Esophagus muscularis mucosa (tissue), 4 donors: ENCODE results near the gene FZD7. TPM values are rescaled to one million over a fixed set of nuclear protein-coding genes. Genes with fewer than 3 reads are reported as not detected.

ENCODE experiments used
- DNase-seq: peaks from one replicate; pipeline ENCODE4 v3.0.0-alpha.2; 2017; ENCODE audit errors: extremely low spot score
- H3K27ac ChIP-seq, 4 donors: fragments of 200-600 bp; sonication (generic); replicated peaks in 1 of 4; 1 replicate in 3 of 4; 2 replicates in 1 of 4; pipeline ENCODE4 v1.5.1; 2016 to 2019; ENCODE audit warnings: mild to moderate bottlenecking in 1 of 4
- H3K27me3 ChIP-seq, 4 donors: fragments of 200-600 bp; sonication (generic); one replicate each; pipeline versions ENCODE4 v1.5.1 to v1.6.0; 2016 to 2019
- H3K36me3 ChIP-seq, 4 donors: fragments of 200-600 bp; sonication (generic); one replicate each; pipeline ENCODE4 v1.5.1; 2016 to 2019
- H3K4me1 ChIP-seq, 4 donors: fragments of 200-600 bp; sonication (generic); one replicate each; pipeline ENCODE4 v1.5.1; 2016 to 2019
- H3K4me3 ChIP-seq, 4 donors: fragments of 200-600 bp; sonication (generic); 1 replicate in 2 of 4; 2 replicates in 2 of 4; pipeline ENCODE4 v1.5.1; 2016 to 2019; ENCODE audit warnings: mild to moderate bottlenecking in 4 of 4, moderate library complexity in 1 of 4
- H3K9me3 ChIP-seq, 4 donors: fragments of 200-600 bp; sonication (generic); 1 replicate in 3 of 4; 2 replicates in 1 of 4; pipeline ENCODE4 v1.5.1; 2016 to 2019
- CTCF ChIP-seq, 3 experiments: fragments of 200-600 bp in 2 of 3; fragments of 450-650 bp in 1 of 3; sonication (generic) in 2 of 3; IDR thresholded peaks; one replicate each; pipeline ENCODE4 v1.5.1; 2017 to 2019; ENCODE audit warnings: antibody characterized with exemption in 3 of 3, mild to moderate bottlenecking in 2 of 3, moderate library complexity in 1 of 3
- EP300 ChIP-seq: sonication (generic); formaldehyde crosslinking; IDR thresholded peaks from one replicate; pipeline ENCODE4 v1.6.1; 2017; ENCODE audit warnings: antibody characterized with exemption
- POLR2A ChIP-seq: fragments of 450-650 bp; IDR thresholded peaks from one replicate; pipeline ENCODE4 v1.6.1; 2017; ENCODE audit warnings: antibody characterized with exemption, moderate library complexity, mild to moderate bottlenecking, low read depth
- POLR2AphosphoS5 ChIP-seq, 2 donors: sonication (generic); formaldehyde crosslinking; IDR thresholded peaks; one replicate each; pipeline ENCODE4 v1.6.1; 2017; ENCODE audit warnings: antibody characterized with exemption in 2 of 2
- WGBS: methylation state at CpG from one replicate; pipeline ENCODE4 v1.1.5; 2018; 5-methylcytosine and 5-hydroxymethylcytosine counted together
- intact Hi-C: fragments of 100-400 bp; cut with DNase I; formaldehyde crosslinking; loops from one replicate; pipeline ENCODE4 v1.15.1; 2023
- total RNA-seq, 4 donors: library from RNA; depleted of rRNA; stranded (reverse); fragments of >200 nt; gene quantifications; one replicate each; pipeline versions ENCODE4 v1.1.0 to v1.2.1, GENCODE V29; 2016

The FZD7 gene
- total RNA-seq, 4 donors from 2014 or later, result 51.5 to 67.7 (median 57.7) TPM

GRCh38 chr2:201987426-201987825 lies 46.2 kb upstream of the FZD7 start:
- no peaks in the 10 kb centered on the region for H3K27me3 ChIP-seq
- no peaks in the 10 kb centered on the region for H3K9me3 ChIP-seq
- TF ChIP-seq POLR2AphosphoS5 (IDR thresholded peaks at IDR 0.05) (no peak), EP300 (no peak), POLR2A (no peak), CTCF (IDR thresholded peaks at IDR 0.05) (no peak)
- no peak overlapping the region for H3K27ac ChIP-seq
- 69% methylated on average over 2 of the region's 2 CpGs for WGBS
- peaks cover 0 to 12% (median 11%) of the 10 kb centered on the region in 4 donors for H3K4me1 ChIP-seq
- H3K36me3 ChIP-seq, result no peaks in the 10 kb centered on the region
- intact Hi-C loops, result no loop called here
- H3K4me3 ChIP-seq, result no peak overlapping the region
- no peak for DNase-seq

- Histone ChIP-seq H3K36me3 (no peaks in the 10 kb centered on the region), H3K4me3 (no peak overlapping the region), H3K9me3 (no peaks in the 10 kb centered on the region), H3K4me1 (peaks cover 0 to 5% (median 4%) of the 10 kb centered on the region in 4 donors), H3K27me3 (no peaks in the 10 kb centered on the region), H3K27ac (no peak overlapping the region)
- WGBS, result 93% methylated on average over 2 of the region's 2 CpGs
- DNase-seq, result no peak
- TF ChIP-seq POLR2AphosphoS5 (IDR thresholded peaks at IDR 0.05) (no peak), EP300 (no peak), POLR2A (no peak), CTCF (IDR thresholded peaks at IDR 0.05) (no peak)
- intact Hi-C loops, result no loop called here
Measured at GRCh38 chr2:201990069-201990468, 43.6 kb upstream of the FZD7 start.

- Histone ChIP-seq H3K27ac (no peak overlapping the region), H3K4me3 (no peak overlapping the region), H3K4me1 (no peaks in the 10 kb centered on the region), H3K36me3 (no peaks in the 10 kb centered on the region), H3K9me3 (no peaks in the 10 kb centered on the region), H3K27me3 (no peaks in the 10 kb centered on the region)
- TF ChIP-seq POLR2A (no peak), POLR2AphosphoS5 (IDR thresholded peaks at IDR 0.05) (no peak), EP300 (no peak), CTCF (IDR thresholded peaks at IDR 0.05) (no peak)
- 98% methylated on average over 4 of the region's 4 CpGs for WGBS
- intact Hi-C loops, result no loop called here
- no peak for DNase-seq
Measured at GRCh38 chr2:201992960-201993359, 40.7 kb upstream of the FZD7 start.

- peaks cover 0 to 7% (median 3%) of the 10 kb centered on the region in 4 donors for H3K4me1 ChIP-seq
- no peak overlapping the region for H3K4me3 ChIP-seq
- no peaks in the 10 kb centered on the region for H3K9me3 ChIP-seq
- TF ChIP-seq POLR2AphosphoS5 (IDR thresholded peaks at IDR 0.05) (no peak), EP300 (no peak), POLR2A (no peak), CTCF (IDR thresholded peaks at IDR 0.05) (no peak)
- no peak overlapping the region for H3K27ac ChIP-seq
- WGBS, result 86% methylated on average over 2 of the region's 2 CpGs
- intact Hi-C loops, result no loop called here
- no peaks in the 10 kb centered on the region for H3K36me3 ChIP-seq
- DNase-seq, result no peak
- H3K27me3 ChIP-seq, result no peaks in the 10 kb centered on the region
Measured at GRCh38 chr2:201994973-201995638, 38.5 kb upstream of the FZD7 start.

- no peak overlapping the region for H3K27ac ChIP-seq
- TF ChIP-seq EP300 (no peak), POLR2A (no peak), CTCF (IDR thresholded peaks at IDR 0.05) (no peak), POLR2AphosphoS5 (IDR thresholded peaks at IDR 0.05) (no peak)
- H3K4me1 ChIP-seq, result peaks cover 0 to 7% (median 3%) of the 10 kb centered on the region in 4 donors
- intact Hi-C loops, result no loop called here
- no peaks in the 10 kb centered on the region for H3K36me3 ChIP-seq
- no peaks in the 10 kb centered on the region for H3K27me3 ChIP-seq
- no peaks in the 10 kb centered on the region for H3K9me3 ChIP-seq
- no peak overlapping the region for H3K4me3 ChIP-seq
- no peak for DNase-seq
- 76% methylated on average over 11 of the region's 11 CpGs for WGBS
Measured at GRCh38 chr2:201996006-201996405, 37.6 kb upstream of the FZD7 start.
